ENCODE measurements around the gene PCMT1. TPM values are rescaled to one million over a fixed set of nuclear protein-coding genes. Genes with fewer than 3 reads are reported as not detected.

Gene PCMT1
- total and polyA plus RNA-seq, 2 donors (not counting 1 experiment from before 2014, with no cell fraction given): 30.3 to 46.4 TPM

DNA sequence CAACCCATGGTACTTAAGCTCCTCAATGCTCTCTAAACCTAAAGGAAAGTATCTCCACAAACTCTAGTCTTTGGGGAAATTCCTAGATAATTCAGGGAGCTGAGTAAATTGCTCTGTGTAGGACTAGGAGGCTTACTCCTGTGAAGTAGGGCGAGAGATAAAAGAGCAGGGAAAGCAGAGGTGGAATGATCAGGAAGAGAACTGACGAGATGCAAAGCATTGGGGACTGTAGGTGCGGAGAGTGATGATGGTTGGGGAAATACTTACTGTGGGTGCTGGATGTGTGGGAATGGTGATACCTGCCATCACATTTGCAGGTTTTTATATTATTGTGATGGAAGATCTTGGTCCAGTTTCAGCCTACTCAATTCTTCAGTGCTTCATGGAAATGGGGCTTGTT, 30.0 kb upstream of the PCMT1 start:
- ChIA-PET POLR2A (no interaction called here), CTCF (no interaction called here)
- H3K4me3 Mint-ChIP-seq: peak overlapping the region; percentile 61
- intact Hi-C loops (cut with micrococcal nuclease): loop anchor here (5.0 kb wide), 1 partner anchor 402 kb away; the partner anchor contains the start of gene TAB2
- no peak overlapping the region for H3K27ac ChIP-seq (ENCODE audit: low read length in 2 of 2)
- H3K4me1 ChIP-seq (ENCODE audit: control insufficient read depth in 2 of 2, insufficient read depth in 2 of 2, low read length in 2 of 2): peaks cover 23% of the 10 kb centered on the region in 2 donors
- H3K36me3 ChIP-seq (replicated peaks in 1 of 2; ENCODE audit: control extremely low read depth in 1 of 2, control insufficient read depth in 1 of 2, extremely low read depth in 1 of 2, insufficient read depth in 2 of 2, low read length in 1 of 2): peaks cover 0 to 5% of the 10 kb centered on the region in 2 experiments
- no peaks in the 10 kb centered on the region for H3K27me3 ChIP-seq (replicated peaks in 1 of 4; ENCODE audit: control extremely low read depth in 1 of 4, control insufficient read depth in 3 of 4, insufficient read depth in 4 of 4, low read length in 3 of 4)
- H3K9ac ChIP-seq (ENCODE audit: low read length): no peak overlapping the region
- H2AFZ ChIP-seq (ENCODE audit: insufficient read depth, low read depth, low read length, poor library complexity, severe bottlenecking): peak overlapping the region; percentile 89
- WGBS (ENCODE audit: insufficient coverage): 94% methylated on average over 3 of the region's 3 CpGs
- H3K9me3 ChIP-seq (ENCODE audit: control extremely low read depth in 1 of 3, control insufficient read depth in 2 of 3, insufficient read depth in 1 of 3, low read length in 2 of 3): no peaks in the 10 kb centered on the region
- H3K27ac Mint-ChIP-seq: peak overlapping the region; percentile 50
- H3K79me2 ChIP-seq (ENCODE audit: control insufficient read depth, insufficient read depth, low read length): peaks cover 42% of the 10 kb centered on the region
- no peak for DNase-seq
- H3K4me1 Mint-ChIP-seq: peaks cover 26% of the 10 kb centered on the region
- H3K4me3 ChIP-seq (ENCODE audit: control extremely low read depth in 1 of 5, extremely low read depth in 1 of 5, insufficient read depth in 1 of 5, low read depth in 2 of 5, low read length in 4 of 5): no peak overlapping the region
- TF ChIP-seq, protein P1, sequence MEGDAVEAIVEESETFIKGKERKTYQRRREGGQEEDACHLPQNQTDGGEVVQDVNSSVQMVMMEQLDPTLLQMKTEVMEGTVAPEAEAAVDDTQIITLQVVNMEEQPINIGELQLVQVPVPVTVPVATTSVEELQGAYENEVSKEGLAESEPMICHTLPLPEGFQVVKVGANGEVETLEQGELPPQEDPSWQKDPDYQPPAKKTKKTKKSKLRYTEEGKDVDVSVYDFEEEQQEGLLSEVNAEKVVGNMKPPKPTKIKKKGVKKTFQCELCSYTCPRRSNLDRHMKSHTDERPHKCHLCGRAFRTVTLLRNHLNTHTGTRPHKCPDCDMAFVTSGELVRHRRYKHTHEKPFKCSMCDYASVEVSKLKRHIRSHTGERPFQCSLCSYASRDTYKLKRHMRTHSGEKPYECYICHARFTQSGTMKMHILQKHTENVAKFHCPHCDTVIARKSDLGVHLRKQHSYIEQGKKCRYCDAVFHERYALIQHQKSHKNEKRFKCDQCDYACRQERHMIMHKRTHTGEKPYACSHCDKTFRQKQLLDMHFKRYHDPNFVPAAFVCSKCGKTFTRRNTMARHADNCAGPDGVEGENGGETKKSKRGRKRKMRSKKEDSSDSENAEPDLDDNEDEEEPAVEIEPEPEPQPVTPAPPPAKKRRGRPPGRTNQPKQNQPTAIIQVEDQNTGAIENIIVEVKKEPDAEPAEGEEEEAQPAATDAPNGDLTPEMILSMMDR (IDR thresholded peaks at IDR 0.05): no peak
- TF ChIP-seq EZH2 (IDR thresholded peaks at IDR 0.05; ENCODE audit: borderline replicate concordance, insufficient read depth, low read depth, low read length, poor library complexity, severe bottlenecking): no peak
- H4K20me1 ChIP-seq (ENCODE audit: control insufficient read depth, insufficient read depth, low read length, poor library complexity, severe bottlenecking): peaks cover 8% of the 10 kb centered on the region
- H3K4me2 ChIP-seq (replicated peaks; ENCODE audit: low read depth, low read length, poor library complexity, severe bottlenecking): no peak overlapping the region
- H3K9me3 Mint-ChIP-seq (ENCODE audit: insufficient read depth): no peaks in the 10 kb centered on the region
- H3K27me3 Mint-ChIP-seq: no peaks in the 10 kb centered on the region
- ATAC-seq (ENCODE audit: low read depth): no peak

DNA sequence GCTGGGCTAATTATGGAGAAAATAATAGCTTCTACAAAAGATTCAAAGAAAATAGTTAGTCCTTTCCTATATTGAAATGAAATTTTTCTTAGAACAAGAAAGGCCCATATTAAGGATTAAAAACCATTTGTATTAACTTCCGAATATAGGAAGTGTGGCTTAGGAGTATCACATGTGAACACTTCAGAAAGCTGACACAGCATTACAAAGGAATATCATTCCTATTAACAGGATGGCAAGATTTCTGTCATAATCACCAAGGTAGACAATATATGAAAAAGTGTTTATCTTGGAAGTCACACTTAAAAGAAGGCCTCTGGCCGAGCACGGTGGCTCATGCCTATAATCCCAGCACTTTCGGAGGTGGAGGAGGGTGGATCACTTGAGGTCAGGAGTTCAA, 26.3 kb upstream of the PCMT1 start:
- DNase-seq (no peak), ATAC-seq (ENCODE audit: low read depth) (no peak)
- no peaks in the 10 kb centered on the region for H3K9me3 Mint-ChIP-seq (ENCODE audit: insufficient read depth)
- peaks cover 5 to 16% of the 10 kb centered on the region in 2 experiments for H3K36me3 ChIP-seq (replicated peaks in 1 of 2; ENCODE audit: control extremely low read depth in 1 of 2, control insufficient read depth in 1 of 2, extremely low read depth in 1 of 2, insufficient read depth in 2 of 2, low read length in 1 of 2)
- H3K9ac ChIP-seq (ENCODE audit: low read length): no peak overlapping the region
- H3K27me3 ChIP-seq (replicated peaks in 1 of 4; ENCODE audit: control extremely low read depth in 1 of 4, control insufficient read depth in 3 of 4, insufficient read depth in 4 of 4, low read length in 3 of 4): no peaks in the 10 kb centered on the region
- H3K27ac ChIP-seq (ENCODE audit: low read length in 2 of 2): no peak overlapping the region
- ChIA-PET CTCF (interaction anchor here (0.7 to 1.4 kb wide), 4 partner anchors 12 to 1124 kb away, joined by 3 to 5 read pairs (median 3); no protein-coding TSS in a partner anchor), POLR2A (no interaction called here)
- no peak overlapping the region for H2AFZ ChIP-seq (ENCODE audit: insufficient read depth, low read depth, low read length, poor library complexity, severe bottlenecking)
- H3K4me1 ChIP-seq (ENCODE audit: control insufficient read depth in 2 of 2, insufficient read depth in 2 of 2, low read length in 2 of 2): peaks cover 9% of the 10 kb centered on the region in 2 donors
- H3K4me3 Mint-ChIP-seq: no peak overlapping the region
- peaks cover 5% of the 10 kb centered on the region for H3K79me2 ChIP-seq (ENCODE audit: control insufficient read depth, insufficient read depth, low read length)
- intact Hi-C loops (cut with micrococcal nuclease): no loop called here
- no peaks in the 10 kb centered on the region for H3K27me3 Mint-ChIP-seq
- no peak overlapping the region for H3K27ac Mint-ChIP-seq
- WGBS (ENCODE audit: insufficient coverage): 100% methylated on average over 3 of the region's 4 CpGs
- no peaks in the 10 kb centered on the region for H3K9me3 ChIP-seq (ENCODE audit: control extremely low read depth in 1 of 3, control insufficient read depth in 2 of 3, insufficient read depth in 1 of 3, low read length in 2 of 3)
- no peak overlapping the region for H3K4me3 ChIP-seq (ENCODE audit: control extremely low read depth in 1 of 5, extremely low read depth in 1 of 5, insufficient read depth in 1 of 5, low read depth in 2 of 5, low read length in 4 of 5)
- no peak for TF ChIP-seq EZH2 (IDR thresholded peaks at IDR 0.05; ENCODE audit: borderline replicate concordance, insufficient read depth, low read depth, low read length, poor library complexity, severe bottlenecking)
- TF ChIP-seq, protein P1 (IDR thresholded peaks at IDR 0.05): no peak
- H4K20me1 ChIP-seq (ENCODE audit: control insufficient read depth, insufficient read depth, low read length, poor library complexity, severe bottlenecking): no peaks in the 10 kb centered on the region
- H3K4me2 ChIP-seq (replicated peaks; ENCODE audit: low read depth, low read length, poor library complexity, severe bottlenecking): no peak overlapping the region
- H3K4me1 Mint-ChIP-seq: peaks cover 6% of the 10 kb centered on the region
